Activated T-cell treated with anti-CD3 and anti-CD28 coated beads, Interleukin-2, amount 50 U/mL, for 48 hours (primary cell): Measurements from ENCODE around the gene GLS.
"Not testable (repeated sequence)": the region's sequence is repeated elsewhere in the genome, so short reads cannot be mapped to it uniquely, and the experiment has no call there.

Experiments
- DNase-seq, 2 experiments: peaks; one replicate each; pipeline ENCODE4 v3.0.0-alpha.2; 2020

GLS gene

DNA sequence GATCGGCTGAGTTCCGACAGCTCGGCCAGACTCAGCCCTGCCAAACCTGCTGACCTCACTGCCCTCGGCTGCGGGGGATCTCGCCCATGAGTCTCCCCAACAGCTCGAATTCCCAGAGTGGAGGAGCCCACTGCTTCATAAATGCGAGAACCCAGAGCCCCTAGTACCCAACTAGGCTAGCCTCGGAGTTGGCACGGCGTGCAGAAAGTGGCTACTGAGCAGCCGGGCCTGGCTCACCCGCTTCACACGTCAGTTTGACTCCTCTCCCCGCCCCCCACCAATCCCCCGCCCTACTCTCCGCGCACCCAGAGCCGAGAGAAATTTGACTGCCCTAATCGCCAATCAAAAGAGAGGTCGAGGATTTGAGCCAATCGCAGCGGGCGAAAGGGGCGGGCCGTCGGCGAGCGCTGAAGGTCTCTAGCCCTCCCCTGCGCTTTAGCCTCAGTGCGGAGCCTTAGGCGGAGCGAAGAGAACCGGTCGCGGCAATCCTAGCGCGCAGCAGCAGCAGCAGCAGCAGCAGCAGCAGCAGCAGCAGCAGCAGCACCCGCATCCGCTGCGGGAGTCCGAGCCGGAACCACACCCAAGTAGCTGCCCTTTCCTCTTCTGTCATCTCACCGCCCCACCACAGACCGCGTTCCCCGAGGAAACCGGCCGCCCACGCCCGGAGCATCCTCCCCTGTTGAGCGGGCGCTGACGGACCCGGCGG, at the start of gene GLS:
TSS of gene GLS (plus strand) at position 444 of the 706 bp plus-strand sequence. CDS start 264 bp downstream, outside the sequence.
- DNase-seq, result peak; percentile 96 to 97

DNA sequence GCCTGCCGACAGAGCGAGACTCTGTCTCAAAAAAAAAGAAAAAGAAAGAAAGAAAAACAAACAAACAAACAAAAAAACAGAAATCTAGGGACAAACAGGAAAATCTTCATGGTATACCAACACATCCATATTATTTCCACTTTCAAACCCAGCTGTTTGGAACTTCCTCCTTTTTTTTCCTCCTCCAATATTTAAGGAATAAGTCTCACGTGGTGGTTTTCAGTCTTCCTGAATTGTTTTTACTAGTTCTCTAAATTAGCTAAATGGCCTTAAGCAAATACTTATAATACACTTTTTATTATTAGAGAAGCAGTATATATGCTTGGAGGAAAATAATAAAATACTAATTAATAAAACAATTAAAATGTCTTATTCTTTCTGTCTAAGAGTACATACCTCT, 48.7 kb upstream of the GLS start:
- no peak for DNase-seq

DNA sequence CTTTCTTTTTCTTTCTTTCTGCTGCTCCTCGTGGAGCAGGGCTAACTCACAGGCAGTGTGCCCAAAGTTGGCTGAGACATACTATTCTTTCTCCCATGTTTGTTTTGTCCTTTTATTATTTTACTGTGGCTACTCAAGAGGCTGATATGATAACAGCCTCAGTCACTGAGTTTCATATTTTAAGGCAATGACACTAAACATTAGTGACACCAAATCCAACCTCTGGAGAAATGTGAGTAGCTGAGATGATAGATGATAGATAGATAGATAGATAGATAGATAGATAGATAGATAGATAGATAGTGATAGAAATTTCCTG, 45.8 kb upstream of the GLS start:
- DNase-seq, result no peak

DNA sequence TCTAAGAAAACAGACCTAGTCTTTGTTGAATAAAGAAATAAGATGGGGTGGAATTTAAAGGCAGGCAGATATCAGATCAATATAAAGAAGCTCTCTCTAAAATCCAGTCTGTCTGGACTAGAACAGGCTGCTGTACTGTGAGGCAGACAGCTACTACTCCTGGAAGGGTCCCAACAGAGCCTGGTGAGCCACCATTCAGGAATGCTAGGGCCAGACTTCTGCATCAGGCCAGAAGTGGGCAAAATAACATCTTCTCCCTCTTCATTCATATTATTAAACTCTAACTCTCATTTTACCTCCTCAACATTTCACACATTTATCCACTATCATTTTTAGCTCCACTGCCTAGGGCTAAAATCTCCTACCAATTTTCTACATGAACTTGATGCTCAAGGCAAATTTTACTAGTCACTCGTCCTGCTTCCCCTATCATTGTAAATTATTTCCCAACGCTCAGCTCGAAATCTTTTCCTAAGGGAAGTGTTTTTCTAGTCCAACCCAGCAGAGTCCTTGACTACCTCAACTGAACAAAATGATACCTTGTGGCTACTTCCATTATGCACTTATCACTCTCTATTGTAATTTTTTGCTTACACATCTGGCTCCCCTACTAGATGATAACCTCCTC, 45.2 kb upstream of the GLS start:
- no peak for DNase-seq

DNA sequence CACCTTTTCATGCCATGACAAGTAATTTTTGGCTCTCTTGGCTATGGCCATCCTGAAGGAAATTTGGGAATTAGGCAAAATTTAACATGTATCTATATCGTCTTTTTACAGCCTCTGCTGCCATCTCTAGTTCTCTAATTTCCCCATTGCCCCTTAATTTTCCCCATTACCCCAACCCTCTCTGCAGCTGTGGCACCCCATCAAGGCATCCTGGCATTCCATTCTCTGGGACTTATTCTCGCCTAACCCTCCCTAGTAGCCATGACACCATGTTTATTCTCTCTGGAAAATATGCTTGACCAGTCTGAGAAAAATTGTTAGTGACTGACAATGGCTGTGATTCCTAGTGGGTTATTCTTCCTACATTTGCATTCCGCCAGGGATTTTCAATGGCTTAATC, 43.9 kb upstream of the GLS start:
- no peak for DNase-seq

DNA sequence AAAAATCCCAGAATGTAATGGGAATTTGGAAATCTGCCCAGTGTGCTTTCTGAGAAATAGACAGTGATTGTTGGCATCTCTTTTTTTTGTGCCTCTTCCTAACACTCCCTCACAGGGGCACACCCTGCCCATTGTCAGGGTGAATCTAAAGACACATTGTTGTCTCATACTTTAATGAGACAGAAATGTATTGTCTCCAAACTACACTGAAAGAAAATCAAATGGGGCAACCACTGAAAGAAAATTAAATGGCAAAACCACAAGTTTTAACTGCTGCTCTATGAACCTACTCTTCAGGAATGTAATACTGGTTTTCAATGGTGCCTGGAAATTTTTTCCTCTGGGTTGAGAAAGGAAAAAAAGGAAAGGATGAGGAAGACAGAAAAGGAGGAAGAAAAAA, 43.2 kb upstream of the GLS start:
- no peak for DNase-seq

DNA sequence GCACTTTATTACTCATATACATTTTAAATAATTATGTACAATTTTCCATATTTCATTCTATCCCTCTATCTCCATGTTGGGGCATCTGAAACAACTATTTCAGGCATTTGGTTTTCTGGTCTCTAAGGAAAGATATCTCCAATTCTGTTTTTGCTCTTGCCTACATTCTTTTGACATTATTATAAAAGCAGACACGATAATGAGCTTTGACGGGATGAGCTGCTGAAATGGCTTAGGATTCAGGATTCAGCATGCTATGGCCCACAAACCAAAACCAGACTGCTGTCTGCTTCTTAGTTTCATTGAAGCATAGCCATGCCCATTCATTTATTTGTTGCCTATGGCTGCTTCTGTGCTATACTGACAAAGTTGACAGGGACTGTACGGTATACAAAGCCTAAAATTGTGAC, 42.7 kb upstream of the GLS start:
- no peak for DNase-seq

DNA sequence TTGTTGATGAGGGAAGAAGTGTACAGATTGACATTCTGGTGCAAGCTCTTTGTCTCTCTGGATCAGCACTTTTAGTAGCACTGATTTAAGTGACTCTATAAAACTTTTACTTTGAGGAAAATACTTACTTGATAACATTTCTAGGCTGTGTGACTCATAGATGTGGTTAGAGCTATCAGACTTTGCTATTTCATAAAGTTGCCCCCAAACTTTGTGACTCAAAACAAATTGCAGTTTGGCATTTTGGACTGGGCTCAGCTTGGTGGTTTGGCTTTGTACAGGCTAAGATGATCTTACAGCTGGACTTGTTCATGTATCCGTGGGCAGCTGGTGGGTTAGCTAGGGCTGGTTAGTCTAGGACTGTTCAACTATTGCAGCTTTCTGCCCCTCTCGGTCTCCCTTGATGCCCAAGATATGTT, 42.1 kb upstream of the GLS start:
- DNase-seq, result peak; percentile 53 to 56

DNA sequence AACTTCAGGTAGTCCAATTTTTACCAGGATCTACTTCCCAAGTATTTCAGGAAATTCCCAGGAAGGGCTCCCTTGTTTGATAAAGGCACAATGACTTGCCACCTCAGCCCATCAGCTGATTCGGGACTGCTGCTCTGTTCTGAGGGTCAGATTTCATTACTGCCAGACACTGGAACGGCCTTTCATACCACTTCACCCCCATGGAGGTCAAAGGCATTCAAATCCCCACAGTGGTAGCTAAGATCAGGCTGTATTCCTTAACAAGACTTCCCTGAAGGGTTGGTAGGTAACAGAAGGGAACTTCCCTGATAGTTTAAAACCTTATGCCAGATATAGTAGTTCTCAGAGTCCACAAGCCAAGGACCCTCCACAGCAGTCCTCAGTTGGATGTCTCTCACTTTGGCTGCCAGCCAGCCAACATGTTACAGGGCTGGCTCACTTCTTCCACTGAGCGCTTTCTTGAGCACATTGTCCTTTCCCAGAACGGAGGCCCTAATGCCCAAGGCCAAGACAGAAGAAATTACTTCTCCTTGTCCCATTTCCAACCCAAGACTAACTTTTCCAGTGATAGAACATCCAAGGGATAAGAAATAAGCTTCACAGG, 40.0 kb upstream of the GLS start:
- DNase-seq, result no peak

DNA sequence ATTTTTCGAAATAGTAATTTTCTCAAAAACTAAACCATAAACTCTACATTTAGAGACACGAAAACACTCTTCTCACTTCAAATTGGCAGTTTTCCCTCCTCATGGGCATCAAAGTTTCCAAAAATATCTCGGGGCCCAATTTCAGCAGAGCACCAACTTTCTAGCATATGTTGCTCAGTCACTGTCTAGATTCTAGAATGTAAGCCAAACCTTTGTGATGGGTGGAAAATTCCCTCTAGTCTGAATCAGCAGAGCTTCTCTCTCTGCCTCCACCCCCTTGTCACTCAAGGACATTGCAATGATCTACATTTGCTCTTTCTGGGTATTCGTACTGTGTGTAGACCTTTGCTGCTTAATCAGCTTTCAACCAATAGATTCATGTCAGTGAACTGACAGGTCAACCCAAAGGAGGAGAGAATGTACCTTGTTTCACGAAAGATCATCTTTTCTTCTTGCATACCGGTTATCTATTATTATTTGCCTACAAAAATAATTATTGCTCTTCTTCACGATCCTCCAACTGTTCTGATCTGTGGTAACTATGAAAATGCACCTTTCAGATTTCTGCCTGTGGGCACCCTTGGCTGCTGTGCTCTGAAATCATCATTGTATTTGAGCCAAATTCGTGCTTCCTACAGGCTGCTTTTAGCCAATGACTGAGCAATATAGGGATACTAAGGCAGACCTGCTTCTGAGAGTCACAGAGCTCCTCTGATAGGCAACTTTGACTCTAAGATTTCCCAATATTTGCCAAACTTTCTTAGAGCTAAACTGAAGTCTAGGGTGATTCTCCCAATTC, 38.7 kb upstream of the GLS start:
- no peak for DNase-seq

DNA sequence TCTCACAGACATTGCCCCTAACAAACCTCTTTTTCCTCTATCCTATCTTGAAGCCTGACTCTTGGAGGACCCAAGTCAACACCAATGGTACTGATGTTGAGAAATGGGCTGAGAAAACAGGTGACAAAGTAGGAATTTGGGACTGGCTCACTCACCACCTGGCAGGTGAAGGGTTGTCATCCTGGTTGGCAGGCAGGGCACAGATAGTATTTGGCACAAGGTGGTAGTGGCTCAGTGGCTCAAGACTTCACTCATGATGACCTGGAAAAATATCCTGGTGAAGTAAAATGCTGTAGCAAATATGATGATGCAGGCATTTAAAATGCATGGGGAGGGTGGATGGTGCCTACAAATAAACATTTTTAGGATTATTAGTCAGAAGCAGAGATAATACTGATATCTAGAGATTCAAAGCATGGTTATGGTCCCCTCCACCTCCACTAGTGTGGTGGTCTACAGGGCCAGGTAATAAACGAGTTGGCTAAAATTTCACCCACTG, 38.0 kb upstream of the GLS start:
- no peak for DNase-seq

DNA sequence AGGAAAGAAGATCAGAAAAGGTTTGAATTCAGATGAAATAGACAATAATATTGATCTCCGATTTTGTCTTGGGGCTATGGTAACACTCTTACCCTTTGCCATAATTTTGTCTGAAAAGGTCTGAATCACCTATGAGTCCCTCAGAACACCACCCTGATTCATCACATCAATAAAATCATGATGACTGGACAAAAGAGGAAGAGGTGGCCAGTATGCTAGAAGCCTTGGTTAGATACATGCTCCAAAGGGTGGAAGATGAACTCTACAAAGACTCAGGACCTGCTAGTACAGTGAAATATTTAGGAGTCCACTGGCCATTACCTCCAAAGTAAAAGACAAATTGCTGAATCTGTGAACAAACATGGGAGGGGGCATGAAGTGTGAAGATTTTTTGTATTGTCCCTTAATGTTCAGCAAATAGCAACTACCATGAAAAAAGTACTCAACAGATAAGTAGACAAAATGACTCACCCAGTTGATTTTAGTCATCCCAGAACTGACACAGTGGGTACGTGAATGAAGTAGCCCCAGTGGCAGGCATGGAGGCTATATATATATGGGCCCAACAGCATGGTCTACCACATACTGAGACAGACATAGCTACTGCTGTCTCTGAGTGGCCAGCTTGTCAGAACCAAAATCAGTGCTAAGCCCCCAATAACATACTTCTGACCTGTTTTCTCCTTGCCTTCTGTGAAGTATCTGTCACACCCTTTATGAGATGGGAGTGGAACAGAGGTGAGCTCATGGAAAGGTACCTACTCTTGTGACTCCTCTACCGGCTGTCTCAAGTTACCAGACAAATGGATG, 36.5 kb upstream of the GLS start:
- peak; percentile 78 to 82 for DNase-seq

DNA sequence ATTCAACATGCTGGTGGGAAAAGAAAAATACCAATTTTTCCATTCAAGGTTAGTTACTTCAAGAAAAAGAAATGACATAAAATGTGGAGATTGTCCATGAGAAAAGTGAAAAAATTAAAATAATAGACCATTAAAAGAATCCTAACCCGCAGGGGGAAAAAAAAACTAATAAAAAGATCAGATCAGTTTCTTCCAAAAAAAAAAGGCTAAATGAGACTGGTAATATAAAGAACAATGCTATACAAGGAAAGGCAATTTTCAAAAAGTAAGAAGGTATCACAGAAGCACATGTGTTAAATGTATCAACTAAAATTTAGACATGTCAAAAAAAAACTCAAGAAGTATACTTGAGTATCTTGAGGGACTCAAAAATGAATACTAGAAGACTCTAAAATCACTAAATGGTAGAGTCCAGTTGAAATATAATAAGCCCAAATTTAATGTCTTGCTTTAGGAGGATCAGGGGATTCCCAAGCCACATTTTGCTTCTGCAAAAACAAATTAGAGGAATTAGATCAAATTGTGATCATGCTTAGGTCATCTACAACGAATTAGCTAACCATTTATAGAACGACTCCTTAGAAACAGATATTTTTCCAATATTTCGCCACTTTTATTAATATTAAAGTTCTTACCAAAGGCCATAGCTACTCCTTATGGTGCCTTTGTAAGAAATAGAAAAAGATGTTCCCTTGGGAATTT, 35.8 kb upstream of the GLS start:
- DNase-seq, result no peak

DNA sequence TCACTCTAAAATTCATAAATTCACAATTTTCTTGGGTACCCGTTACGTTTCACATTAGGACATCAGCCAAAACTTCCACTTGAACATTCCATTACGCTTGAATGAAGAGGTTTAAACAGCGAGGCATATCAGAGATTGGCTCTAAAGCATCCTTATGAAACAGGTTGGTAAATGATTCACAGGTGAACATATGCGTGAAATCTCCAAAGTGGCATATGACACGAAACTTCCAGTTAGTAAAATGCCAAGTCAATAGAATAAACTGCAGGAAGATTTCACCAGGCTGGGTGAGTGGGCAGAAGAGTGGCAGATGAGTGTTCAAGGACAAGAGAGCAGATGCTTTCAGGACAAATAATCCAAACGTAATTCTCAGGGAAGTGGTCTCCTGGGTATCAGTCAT, 33.9 kb upstream of the GLS start:
- no peak for DNase-seq

DNA sequence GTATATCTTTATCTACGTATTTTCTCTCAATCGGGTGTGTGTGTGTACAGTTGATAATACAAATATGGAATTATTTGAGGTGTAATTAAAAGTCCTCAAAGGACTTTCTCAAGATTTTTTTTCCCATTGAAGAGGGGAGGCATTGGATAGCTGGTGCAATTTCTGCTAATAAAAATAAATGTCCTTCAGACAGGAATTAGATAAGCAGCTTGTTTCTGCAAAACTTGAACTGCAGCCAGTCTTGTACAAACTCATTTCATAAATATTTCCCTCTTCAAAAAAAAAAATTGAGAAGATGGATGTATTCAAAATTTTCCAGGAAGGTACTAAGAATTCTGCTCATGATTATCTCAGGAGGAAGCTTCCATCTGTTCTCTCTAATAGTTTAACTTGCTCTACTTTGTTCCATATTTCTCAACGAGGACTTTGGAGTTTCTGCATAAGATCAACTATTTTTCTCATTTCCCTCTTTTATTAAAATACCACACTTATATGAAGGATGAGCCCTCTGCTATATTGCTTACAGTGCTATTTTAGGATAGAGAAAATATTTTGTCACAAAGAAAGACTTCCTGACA, 33.0 kb upstream of the GLS start:
- DNase-seq, result no peak

DNA sequence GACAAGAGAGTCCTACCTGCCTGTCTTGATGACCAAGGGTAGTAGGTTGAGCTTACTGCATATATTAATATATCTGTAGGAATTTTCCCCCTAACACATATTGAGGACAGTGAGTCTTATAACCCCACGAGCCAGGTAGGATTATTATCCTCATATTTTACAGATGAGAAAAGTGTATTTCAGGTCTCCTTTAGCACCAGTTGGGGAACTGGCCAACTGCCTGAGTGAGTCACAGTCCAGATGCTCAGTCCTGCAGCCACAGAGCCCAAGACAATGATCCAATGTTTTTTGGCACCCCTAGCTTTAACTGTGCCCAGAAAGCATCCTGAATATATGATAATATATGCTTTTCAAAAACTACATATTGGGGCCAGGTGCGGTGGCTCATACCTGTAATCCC, 30.8 kb upstream of the GLS start:
- DNase-seq, result no peak

DNA sequence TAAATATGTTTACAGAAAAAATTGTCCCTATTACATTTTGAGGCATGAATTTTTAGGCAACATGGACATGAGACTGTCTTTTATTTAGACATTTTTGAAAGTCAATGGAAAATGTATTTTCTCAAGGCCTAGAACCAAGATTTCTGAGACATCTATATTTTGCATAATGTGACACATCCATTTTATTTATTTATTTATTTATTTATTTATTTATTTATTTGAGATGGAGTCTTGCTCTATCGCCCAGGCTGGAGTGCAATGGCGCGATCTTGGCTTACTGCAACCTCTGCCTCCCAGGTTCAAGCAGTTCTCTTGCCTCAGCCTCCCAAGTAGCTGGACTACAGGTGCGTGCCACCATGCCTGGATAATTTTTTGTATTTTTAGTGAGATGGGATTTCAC, 27.6 kb upstream of the GLS start:
- DNase-seq, result not testable (repeated sequence)

DNA sequence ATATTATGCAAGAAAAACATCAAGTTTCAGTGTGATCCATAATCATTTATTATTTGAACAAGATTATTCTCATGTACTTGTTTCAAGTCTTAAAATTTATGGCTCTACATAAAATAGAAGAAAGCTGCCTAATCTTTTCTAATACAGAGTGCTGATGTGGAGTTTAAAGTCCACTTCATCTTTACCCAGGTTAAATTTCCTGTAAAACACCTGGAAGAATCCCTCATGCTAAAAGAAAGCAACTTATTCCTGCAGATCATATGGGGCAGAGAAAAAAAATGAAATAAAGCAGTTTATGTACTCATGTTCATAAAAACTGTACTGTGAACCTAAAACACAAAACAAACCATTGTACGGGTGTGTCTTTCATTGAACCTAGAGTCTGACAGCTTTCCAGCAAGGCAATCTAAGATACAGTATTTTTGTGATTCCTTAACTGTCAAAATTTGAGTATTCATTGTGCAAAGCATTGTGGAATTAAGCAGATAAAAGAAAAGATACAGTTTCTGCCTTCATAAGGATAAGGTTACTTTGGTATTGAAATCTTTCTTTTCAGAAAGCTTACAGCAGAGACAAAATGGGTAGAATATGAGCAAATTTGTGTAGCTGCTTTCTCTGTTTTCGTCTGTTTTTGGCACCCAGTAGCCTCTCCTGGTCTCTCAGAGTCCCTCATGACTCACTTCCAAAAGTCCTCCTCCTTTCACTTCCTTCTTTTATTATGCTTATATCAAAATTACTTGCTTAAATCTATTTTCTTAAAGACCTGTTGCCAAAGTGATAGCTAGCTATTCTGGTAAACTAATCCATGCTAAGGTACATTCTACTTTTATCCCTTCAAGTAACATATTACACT, 26.9 kb upstream of the GLS start:
- no peak for DNase-seq

DNA sequence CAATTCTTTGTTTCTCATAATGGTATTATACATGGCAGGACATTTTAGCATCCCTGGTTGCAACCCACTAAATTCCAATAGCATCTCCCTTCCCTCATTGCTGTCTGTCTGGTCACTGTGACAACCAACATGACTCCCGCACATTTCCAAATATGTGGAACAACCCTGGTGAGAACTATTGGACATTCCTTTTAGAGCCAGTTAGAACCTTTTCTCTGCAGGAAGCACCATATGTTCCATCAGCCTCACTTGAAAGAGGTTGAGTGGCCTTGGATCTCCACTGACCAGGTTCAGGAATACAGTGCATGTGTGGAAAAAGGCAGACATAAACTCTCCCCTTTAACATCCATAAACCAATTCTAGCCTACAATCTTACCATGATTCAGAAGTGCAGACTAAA, 25.9 kb upstream of the GLS start:
- no peak for DNase-seq

DNA sequence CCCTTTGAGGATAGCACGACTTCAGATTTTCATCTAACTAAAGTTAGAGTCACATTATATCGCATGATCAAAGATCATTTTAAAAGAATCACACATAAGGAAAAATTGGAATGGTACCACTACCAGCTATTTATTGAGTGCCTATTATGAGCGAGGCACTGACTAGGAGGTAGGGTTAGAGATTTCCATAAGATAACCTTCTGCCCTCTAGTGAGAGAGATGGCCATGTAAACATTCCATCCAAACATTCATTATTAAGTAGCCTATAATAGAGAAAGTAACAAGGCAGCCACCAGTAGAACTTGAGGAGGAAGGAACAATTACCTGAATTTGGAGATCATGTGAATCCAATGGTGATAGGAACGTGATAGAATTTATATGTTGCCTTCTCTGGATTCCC, 25.4 kb upstream of the GLS start:
- DNase-seq, result no peak

DNA sequence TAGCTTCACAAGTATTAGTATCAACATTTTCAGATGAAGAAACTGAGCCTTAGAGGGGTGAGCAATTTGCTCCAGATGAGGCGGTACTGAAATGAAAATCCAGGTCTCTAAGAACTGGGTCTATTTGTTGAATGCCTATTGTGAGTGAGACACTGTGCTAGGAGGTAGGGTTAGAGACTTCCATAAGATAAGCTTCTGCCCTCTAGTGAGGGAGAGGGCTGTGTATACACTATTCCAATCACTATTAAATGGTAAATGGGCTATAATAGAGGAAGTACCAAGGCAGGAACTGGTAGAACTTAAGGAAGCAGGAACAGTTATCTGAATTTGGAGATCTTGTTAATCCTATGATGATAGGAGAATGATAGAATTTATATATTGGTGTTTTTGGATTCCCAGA, 23.6 kb upstream of the GLS start:
- no peak for DNase-seq
